Erythroblast (primary cell): ENCODE data around the gene RTN4RL1.

ENCODE experiments used
- GATA1 ChIP-seq: IDR thresholded peaks from 2 replicates; pipeline ENCODE4 v1.6.1; 2011; ENCODE audit warnings: low read depth, mild to moderate bottlenecking, control low read depth, low read length, moderate library complexity
- POLR2A ChIP-seq: IDR thresholded peaks from 2 replicates; pipeline ENCODE4 v1.6.1; 2011; ENCODE audit warnings: mild to moderate bottlenecking, low read length

GRCh38 chr17:2067048-2067561 is 42.0 kb upstream of the RTN4RL1 start:
- TF ChIP-seq POLR2A: no peak
- TF ChIP-seq GATA1: no peak
